ENCODE data around the gene HDAC5.

- TF ChIP-seq POLR2AphosphoS5 (IDR thresholded peaks at IDR 0.05; ENCODE audit: low read depth, low read length) (no peak), REST (IDR thresholded peaks at IDR 0.05; ENCODE audit: insufficient read depth in 1 of 2, low read depth in 2 of 2, low read length in 2 of 2) (no peak), TAF1 (IDR thresholded peaks at IDR 0.05; ENCODE audit: borderline replicate concordance, insufficient read depth, low read length) (no peak)
Measured at GRCh38 chr17:44030482-44030881, 93.0 kb downstream of the HDAC5 start.
